GM19452 (cell line): Measurements from ENCODE around the gene MAPK8IP3.
"Not testable (repeated sequence)": the region's sequence is repeated elsewhere in the genome, so short reads cannot be mapped to it uniquely, and the experiment has no call there.

Experiments used
- ATAC-seq: cut with Tn5 transposase; IDR thresholded peaks from one replicate; pipeline ENCODE4 v1.9.1; 2021; ENCODE audit not compliant: unreplicated experiment

MAPK8IP3 gene

DNA sequence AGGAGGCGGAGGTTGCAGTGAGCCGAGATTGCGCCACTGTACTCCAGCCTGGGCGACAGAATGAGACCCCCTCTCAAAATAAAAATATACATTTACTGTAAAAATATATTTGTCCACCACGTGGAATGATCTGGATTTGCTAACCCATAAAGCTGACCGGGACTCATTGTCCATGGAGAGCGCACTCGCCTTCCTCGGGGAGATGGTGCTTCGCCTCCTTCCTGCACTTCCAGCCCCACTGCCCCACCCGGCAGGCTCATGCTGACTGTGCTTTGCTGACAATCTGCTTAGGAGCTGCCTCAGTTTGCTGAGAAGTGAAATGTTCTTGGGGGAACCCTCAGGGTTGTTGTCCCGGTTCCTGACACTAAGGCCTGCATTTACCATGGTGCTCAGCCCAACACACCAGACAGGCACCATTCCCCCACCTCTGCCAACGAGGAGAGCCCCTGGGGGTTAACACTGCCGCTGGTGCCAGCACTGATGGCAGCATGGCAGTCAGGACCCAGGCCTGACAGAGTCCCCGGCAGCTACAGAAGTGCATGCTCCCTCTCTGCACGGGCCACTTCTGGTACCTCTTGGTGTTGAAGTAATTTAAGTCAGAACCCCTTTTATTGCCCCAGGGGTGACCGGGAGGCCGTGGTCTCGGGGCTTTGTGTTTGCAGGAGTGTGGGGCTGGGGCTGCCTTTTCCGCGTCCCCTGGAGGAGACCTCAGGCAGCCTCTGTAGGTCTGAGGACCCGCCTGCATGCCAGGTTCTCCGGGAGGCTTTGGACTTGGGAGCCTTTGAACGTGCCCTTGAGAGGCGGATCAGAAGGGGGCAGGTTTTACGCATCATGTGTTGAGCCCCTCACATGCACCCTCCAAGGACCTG is 79.2 kb downstream of the MAPK8IP3 start:
- no peak for ATAC-seq

DNA sequence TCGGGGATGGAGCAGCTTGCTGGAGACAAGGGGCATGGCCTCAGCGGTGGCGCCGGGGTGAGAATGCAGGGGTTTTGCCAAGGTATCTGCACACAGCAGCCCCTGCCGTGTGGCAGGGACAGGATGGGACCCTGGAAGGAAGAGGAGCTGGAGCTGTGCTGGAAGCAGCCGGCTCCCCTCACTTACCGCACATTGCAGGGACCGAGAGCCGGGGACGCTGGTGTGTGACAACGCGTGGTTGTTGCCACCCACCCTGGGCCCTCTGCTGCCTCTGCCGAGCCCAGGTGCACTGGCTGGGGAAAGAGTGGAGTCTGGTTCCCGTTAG is 79.8 kb downstream of the MAPK8IP3 start:
- no peak for ATAC-seq

- ATAC-seq: no peak
Observed at GRCh38 chr16:1786242-1787055, 80.5 kb downstream of the MAPK8IP3 start.

DNA sequence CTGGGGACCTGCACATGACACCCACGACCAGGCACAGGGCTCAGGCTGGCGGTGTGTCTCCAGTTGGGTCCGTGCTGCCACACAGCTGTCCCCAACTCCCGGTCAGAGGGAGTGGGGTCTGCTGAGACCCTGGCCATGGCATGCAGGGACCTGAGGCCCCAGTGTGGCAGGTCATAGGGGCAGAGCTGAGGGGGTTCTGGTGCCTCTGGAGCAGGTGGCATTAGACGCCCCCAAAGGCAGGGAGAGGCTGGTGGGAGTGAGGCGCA is 81.0 kb downstream of the MAPK8IP3 start:
- ATAC-seq: no peak

GRCh38 chr16:1787322-1788094 is 81.5 kb downstream of the MAPK8IP3 start:
- ATAC-seq: no peak

DNA sequence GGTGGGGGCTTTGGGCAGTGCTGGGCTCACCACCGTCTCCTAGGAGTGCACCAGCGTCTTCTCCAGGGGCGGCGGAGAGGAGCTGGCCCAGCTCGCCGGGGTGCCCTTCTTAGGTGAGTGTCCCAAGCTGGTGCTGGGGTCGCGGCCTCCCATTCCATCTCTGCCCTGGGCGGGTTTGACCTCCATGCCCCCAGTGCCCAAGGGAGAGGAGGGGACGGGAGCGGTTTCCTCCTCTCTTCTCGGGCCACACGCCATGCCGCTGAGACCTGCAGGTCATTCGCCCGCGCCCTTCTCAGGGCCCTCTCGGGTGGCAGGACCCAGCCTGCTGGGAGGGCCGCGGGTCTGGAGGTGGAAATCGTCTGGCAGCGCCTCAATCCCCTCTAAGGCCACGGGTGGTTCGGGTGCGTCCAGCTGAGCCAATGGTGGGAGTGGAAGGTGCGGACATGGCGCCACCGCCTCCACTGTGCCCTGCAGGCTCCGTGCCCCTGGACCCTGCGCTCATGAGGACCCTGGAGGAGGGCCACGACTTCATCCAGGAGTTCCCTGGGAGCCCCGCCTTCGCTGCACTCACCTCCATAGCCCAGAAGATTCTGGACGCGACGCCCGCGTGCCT is 82.2 kb downstream of the MAPK8IP3 start:
- no peak for ATAC-seq

DNA sequence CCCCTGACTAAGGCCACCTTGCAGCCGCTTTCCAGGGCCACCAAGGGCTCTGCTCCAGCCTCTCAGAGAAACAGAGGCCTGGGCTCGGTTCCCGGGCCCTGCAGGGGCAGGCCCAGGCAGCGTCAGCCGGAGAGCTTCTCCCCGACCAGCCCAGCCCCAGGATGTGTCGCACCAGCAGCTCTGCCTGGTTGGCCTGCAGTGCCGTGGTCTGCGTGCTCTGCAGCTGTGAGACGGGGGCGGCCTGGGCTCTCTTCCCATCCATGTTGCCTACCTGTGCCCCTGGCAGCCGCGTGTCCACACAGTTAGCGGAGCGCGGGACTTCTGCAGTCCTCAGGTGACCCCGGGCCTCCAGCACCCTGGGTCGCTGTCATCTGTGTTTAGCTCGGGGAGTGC is 82.7 kb downstream of the MAPK8IP3 start:
- no peak for ATAC-seq

- ATAC-seq: no peak
Observed at GRCh38 chr16:1789643-1790045, 83.6 kb downstream of the MAPK8IP3 start.

- no peak for ATAC-seq
Observed at GRCh38 chr16:1790261-1790610, 84.2 kb downstream of the MAPK8IP3 start.

- no peak for ATAC-seq
Observed at GRCh38 chr16:1790611-1791255, 84.7 kb downstream of the MAPK8IP3 start.

- no peak for ATAC-seq
Observed at GRCh38 chr16:1791256-1791942, 85.4 kb downstream of the MAPK8IP3 start.

- no peak for ATAC-seq
Observed at GRCh38 chr16:1791943-1792812, 86.2 kb downstream of the MAPK8IP3 start.

DNA sequence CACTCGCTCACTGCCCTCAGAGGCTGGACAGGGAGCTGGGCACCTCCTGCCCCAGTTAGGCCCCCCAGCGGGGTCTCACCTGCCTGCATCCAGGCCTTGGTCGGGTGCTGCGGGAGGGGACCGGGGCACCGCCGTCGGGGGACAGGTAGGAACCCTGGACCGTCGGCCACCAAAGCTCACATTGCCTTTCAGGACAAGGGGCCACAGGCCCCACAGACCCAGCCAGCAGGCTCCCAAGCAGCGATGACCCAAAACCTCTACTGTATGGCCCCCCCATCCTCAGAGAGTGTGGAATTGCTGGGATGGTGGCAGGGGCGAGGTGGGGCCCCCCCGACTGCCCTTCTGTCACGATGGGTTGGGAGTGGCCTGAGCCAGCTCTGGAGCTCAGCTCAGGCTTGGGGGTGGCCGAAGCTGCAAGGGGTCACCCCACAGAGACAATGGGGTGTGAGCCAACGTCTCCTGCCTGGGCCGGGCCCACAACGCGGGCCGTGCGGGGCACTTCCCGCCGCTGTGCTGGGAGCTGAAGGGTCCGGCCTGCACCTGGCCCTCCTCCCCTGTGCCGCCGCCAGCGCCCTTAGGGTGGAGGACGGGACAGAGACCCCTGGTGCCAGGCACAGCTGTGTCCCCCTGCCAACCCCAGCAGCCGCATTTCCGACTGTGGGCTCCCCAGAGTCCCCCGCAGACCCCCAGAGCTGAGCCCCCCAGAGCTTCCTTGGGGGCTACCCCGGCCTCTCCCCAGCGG is 87.0 kb downstream of the MAPK8IP3 start:
- ATAC-seq: no peak

GRCh38 chr16:1793578-1794220 is 87.7 kb downstream of the MAPK8IP3 start, which contains the start of gene IGFALS:
Gene IGFALS (minus strand): TSS chr16:1793705. CDS start chr16:1793652, 53 bp downstream.
- ATAC-seq: no peak

DNA sequence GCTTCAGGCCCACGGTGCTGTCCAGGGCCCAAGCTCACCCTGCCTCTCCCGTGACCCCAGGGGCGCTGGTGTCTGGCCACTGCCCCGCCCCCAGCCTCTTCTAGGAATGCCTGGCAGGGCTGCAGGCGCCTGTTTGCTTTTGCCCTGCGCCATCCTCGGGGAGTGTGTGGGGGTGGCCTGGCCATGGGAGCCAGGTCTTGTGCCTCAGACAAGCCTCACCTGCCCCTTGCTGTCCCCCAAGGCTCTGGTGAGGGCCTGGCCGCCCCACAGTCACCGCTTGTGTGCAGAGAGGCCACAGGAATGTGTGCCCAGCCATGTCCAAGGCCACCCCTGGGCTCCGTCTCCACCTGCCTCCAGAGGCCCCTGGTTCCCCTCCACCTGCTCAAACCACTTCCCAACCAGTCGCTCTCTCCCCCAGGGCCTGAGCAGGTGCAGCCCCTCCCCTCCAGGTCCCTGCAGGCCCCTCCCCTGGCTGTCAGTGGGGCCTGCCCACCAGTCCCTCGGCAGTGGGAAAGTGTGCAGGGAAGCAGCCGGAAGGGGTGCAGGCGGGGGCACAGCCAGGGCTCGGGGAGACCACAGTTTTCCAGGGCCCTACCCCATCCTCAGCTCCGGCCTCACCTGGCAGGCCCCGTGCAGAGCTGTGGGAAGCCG is 88.4 kb downstream of the MAPK8IP3 start:
- no peak for ATAC-seq

DNA sequence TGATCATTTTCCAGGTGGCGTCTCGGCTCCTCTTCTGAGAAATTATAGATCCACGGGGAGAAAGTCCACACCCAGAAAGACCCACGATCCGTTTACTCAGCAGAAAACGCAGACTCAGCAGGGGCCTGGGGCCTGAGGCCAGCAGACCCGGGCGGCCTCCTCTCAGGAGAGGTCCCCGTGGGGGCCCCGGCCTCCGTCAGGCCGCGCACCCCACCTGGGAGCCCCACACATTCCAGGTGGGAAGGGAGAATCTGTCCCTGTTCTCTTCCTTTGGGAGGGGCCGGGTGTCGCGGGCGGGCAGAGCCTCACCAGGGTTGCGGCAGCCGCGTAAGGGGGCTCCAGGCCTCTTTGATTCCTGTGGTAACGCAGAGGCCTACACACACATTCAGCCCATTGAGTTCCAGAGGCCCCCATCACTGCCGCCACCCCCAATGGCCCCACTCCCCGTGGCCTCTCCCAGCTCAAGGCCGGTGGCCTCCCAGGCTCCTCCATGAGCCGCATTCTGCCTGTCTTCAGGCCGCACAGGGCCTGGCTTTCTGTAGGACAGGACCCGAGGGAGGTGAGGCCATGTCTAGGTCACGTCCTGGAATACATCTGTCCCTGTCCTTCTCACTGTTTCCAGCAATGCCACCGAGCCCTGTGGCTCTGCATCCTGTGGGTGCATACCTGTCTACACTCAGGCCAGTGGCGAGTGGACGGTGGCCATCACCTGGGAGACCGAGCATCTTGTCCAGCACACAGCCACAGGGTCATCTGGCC is 89.1 kb downstream of the MAPK8IP3 start:
- no peak for ATAC-seq

DNA sequence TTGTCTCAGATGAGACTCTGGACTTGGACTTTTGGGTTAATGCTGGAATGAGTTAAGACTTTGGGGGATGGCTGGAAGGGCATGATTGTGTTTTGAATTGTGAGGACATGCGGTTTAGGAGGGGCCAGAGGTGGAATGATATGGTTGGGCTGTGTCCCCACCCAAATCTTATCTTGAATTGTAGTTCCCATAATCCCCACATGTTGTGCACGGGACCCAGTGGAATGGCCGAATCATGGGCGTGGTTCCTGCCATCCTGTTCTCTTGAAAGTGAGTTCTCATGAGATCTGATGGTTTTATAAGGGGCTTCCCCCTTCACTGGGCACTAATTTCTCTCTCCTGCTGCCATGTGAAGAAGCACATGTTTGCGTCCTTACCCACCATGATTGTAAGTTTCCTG is 93.3 kb downstream of the MAPK8IP3 start:
- ATAC-seq: not testable (repeated sequence)
